ENCODE data around the gene ARHGEF9.
"Not testable (repeated sequence)": the region's sequence is repeated elsewhere in the genome, so short reads cannot be mapped to it uniquely, and the experiment has no call there.

The ARHGEF9 gene

GRCh38 chrX:63656871-63657580, 128.0 kb downstream of the ARHGEF9 start:
- no peak for DNase-seq

GRCh38 chrX:63652086-63652765, 132.8 kb downstream of the ARHGEF9 start:
- no peak for DNase-seq

- not testable (repeated sequence) for DNase-seq
Observed at GRCh38 chrX:63645748-63646147, 139.3 kb downstream of the ARHGEF9 start.

- no peak for DNase-seq
Observed at GRCh38 chrX:63635750-63636149, 149.3 kb downstream of the ARHGEF9 start.

- no peak for DNase-seq
Observed at GRCh38 chrX:63613531-63614028, 171.4 kb downstream of the ARHGEF9 start.

- DNase-seq = no peak
Observed at GRCh38 chrX:63585936-63586335, 199.1 kb downstream of the ARHGEF9 start.
